IPS-18a (cell line): ENCODE measurements around the gene DIP2C.

Source experiments
- H3K27ac ChIP-seq: one replicate; pipeline ENCODE4 v1.5.1; 2013; ENCODE audit warnings: low read length
- H3K27me3 ChIP-seq: one replicate; pipeline ENCODE4 v1.6.1; 2013; ENCODE audit warnings: mild to moderate bottlenecking, low read length; ENCODE audit not compliant: control insufficient read depth, insufficient read depth
- H3K36me3 ChIP-seq: one replicate; pipeline ENCODE4 v1.6.1; 2013; ENCODE audit warnings: low read depth, low read length; ENCODE audit not compliant: control insufficient read depth
- H3K4me1 ChIP-seq: one replicate; pipeline ENCODE4 v1.6.1; 2013; ENCODE audit warnings: low read depth, low read length; ENCODE audit not compliant: control insufficient read depth
- H3K4me3 ChIP-seq: one replicate; pipeline ENCODE4 v1.5.1; 2013; ENCODE audit warnings: low read length
- H3K9ac ChIP-seq: one replicate; pipeline ENCODE4 v1.6.1; 2013; ENCODE audit warnings: mild to moderate bottlenecking, low read length, moderate library complexity
- H3K9me3 ChIP-seq: one replicate; pipeline ENCODE4 v1.6.1; 2013; ENCODE audit warnings: low read depth, low read length; ENCODE audit not compliant: control insufficient read depth

Gene DIP2C

DNA sequence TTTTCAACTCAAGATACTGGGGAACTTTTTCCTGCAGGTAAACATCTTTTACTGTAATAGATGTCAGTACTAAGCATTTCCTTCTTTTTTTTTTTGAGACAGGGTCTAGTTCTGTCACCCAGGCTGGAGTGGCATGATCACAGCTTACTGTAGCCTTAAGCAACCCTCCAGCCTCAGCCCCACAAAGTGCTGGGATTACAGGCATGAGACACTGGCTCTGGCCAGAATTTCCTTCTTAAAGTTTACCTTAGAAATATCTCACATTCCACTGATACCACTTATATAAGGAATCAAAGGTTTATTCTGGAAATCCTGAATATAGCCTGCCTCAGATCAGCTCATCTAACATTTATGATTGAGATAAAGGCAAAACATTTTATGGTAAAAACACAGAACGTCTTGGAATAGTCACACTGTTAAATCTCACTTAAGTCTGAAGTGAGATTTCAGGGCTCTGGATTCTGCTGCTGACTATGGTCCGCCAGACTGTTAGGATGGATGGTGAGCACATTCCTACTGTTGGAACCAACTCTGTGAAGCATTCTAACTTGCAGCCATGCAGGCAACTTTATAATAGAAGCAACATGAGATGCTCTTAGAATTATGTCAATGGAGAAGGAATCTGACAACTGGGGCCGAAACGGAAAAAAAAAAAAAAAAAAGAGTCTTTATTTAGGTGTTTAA lies 402.3 kb downstream of the DIP2C start:
- H3K4me1 ChIP-seq: no peaks in the 10 kb centered on the region
- H3K9me3 ChIP-seq: no peaks in the 10 kb centered on the region
- H3K9ac ChIP-seq: no peak overlapping the region
- no peak overlapping the region for H3K4me3 ChIP-seq
- H3K27me3 ChIP-seq: no peaks in the 10 kb centered on the region
- H3K27ac ChIP-seq: no peak overlapping the region
- no peaks in the 10 kb centered on the region for H3K36me3 ChIP-seq

DNA sequence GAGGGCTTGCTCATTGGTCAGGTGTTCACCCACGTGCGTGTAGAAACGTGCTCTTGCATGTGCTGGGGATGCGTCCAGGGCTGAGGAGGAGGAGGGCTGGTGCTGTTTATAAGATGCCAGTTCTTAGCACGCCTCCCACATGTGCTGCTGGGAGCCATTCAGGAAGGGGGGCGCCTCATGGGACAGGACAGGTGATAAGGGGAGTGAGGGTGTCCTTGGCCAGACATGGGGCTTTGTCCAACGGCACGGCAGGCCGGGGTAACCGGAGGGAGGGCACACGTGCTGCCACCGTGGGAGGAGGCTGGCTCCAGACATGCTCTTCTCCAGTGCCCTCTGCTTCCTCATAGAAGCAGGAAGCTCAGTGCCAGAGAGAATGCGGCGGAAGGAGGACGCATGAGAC lies 404.3 kb downstream of the DIP2C start:
- H3K4me1 ChIP-seq: no peaks in the 10 kb centered on the region
- no peak overlapping the region for H3K27ac ChIP-seq
- no peak overlapping the region for H3K4me3 ChIP-seq
- no peaks in the 10 kb centered on the region for H3K9me3 ChIP-seq
- H3K27me3 ChIP-seq: no peaks in the 10 kb centered on the region
- no peak overlapping the region for H3K9ac ChIP-seq
- H3K36me3 ChIP-seq: no peaks in the 10 kb centered on the region

DNA sequence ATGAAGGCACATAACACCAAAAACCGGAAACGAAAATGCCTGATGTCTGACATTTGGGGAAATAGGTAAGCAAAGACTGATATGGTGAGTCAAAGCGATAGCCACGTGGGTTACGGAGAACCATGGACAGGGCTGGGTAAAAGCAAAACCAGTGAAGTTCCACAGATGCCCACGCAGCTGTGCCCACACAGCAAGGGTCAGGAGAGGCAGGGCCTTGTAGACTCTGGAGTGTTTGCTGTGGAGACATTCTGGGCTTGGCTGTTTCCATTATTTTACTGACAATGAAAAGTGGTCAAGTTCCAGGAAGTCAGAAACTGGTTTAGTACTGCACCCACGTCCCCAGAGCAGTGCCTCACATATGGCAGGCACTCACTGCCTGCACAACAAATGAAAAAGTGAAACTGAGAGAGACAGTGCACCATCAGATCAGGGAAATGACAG lies 405.5 kb downstream of the DIP2C start:
- no peak overlapping the region for H3K9ac ChIP-seq
- H3K27ac ChIP-seq: no peak overlapping the region

DNA sequence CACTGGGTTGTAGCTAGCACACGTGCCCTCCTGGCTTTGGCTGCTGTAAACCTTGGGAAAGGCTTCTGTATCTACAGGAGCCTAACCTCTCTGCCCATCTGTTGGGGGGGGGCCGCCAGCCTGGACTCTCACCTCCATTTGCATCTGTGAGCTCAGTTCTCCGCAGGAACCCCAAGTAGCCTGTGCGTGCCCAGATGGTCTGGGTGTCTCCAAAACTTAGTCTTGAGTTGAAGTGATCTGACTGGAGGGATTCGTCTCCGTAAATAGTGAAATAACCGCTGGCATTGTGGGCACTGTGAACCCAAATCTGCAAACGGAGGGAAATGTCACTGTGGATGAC lies 406.4 kb downstream of the DIP2C start:
- Histone ChIP-seq H3K9me3 (no peaks in the 10 kb centered on the region), H3K9ac (no peak overlapping the region), H3K4me3 (no peak overlapping the region), H3K36me3 (no peaks in the 10 kb centered on the region), H3K27me3 (no peaks in the 10 kb centered on the region), H3K27ac (no peak overlapping the region), H3K4me1 (no peaks in the 10 kb centered on the region)

More for the DNA sequence above, 405.5 kb downstream of the DIP2C start:
- H3K36me3 ChIP-seq: no peaks in the 10 kb centered on the region
- H3K27me3 ChIP-seq: no peaks in the 10 kb centered on the region
- H3K4me3 ChIP-seq: no peak overlapping the region
- no peaks in the 10 kb centered on the region for H3K4me1 ChIP-seq
- H3K9me3 ChIP-seq: no peaks in the 10 kb centered on the region

DNA sequence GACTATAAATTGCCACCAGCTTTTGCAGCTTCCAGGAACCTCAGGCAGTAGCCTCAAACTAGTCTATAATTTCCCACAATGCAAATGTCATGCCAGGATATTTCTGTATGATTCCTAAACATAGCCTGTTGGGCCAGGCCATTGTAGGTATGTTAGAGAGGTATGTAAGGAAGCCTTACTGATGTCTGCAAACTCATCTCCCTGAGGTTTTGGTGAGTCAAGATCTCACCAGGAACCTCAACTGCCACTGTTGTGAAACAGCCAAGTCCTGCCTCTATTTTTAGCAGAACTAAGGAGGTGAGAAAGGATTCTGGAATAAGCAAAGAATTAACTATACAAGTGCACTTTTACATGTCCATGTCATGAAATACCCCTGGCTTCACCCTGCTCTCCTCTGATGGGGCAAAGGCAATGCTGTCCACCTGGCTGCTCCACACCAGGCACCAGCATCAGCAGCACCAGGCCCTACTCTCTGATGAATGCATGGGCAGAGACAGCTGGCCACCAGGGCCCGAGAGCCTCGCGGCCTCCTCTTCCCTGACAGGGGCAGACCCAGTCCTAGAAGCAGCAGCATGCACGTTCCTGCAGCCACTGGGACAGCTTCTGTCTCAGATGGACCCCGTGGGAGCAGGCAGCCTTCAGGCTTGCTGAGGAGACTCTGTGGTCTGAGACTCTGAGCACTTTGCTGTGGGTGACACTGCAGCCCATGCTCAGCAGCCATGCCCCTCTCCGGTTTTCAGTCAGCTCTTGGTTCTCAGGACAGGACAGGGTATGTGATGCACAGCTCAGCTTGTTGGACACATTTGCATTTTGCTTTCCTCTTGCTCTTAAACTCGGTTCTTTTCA lies 407.0 kb downstream of the DIP2C start:
- no peaks in the 10 kb centered on the region for H3K27me3 ChIP-seq
- no peak overlapping the region for H3K27ac ChIP-seq
- no peak overlapping the region for H3K9ac ChIP-seq
- no peak overlapping the region for H3K4me3 ChIP-seq
- H3K9me3 ChIP-seq: no peaks in the 10 kb centered on the region
- H3K4me1 ChIP-seq: no peaks in the 10 kb centered on the region
- H3K36me3 ChIP-seq: no peaks in the 10 kb centered on the region

DNA sequence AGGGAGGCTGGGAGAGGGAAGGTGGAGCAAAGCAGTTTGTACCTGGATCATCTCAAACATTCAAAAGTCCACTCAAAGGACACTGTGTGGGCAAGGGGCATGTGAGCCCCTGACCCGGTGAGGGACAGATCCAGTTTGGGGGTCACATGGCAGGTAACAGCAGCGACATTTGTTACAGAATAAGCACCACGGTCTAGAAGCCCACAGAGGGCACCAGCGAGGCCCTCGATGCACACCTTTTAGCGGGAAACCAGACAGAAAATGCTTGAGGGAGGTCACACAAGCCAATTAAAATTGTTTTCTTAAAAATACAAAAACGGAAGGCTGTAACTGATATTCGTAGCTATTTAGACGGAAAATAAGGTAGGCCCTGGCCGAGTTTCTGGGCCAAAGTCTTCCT lies 409.8 kb downstream of the DIP2C start:
- no peak overlapping the region for H3K9ac ChIP-seq
- H3K4me1 ChIP-seq: no peaks in the 10 kb centered on the region
- no peaks in the 10 kb centered on the region for H3K9me3 ChIP-seq
- H3K4me3 ChIP-seq: no peak overlapping the region
- H3K27me3 ChIP-seq: no peaks in the 10 kb centered on the region
- H3K36me3 ChIP-seq: no peaks in the 10 kb centered on the region
- no peak overlapping the region for H3K27ac ChIP-seq

DNA sequence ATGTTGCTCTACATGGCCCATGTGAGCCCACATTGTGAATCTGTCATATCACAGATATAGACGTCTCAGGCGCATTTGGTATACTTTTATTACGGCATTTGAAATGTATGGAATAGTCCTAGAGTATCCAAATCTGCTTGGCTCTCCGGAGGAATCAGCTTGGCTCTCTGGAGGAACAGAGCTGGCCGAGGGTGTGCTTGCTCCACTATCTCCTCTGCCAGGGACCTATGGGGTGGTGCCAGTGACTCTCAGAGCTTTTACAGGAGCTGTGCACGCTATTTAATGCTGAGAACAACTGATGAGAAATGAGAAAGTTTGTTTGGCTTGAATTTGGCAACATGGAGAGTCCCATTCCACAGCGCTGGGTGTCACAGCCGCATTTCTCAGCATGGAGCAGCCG lies 410.2 kb downstream of the DIP2C start:
- Histone ChIP-seq H3K27me3 (no peaks in the 10 kb centered on the region), H3K4me1 (no peaks in the 10 kb centered on the region), H3K9me3 (no peaks in the 10 kb centered on the region), H3K4me3 (no peak overlapping the region), H3K36me3 (no peaks in the 10 kb centered on the region), H3K27ac (no peak overlapping the region), H3K9ac (no peak overlapping the region)

DNA sequence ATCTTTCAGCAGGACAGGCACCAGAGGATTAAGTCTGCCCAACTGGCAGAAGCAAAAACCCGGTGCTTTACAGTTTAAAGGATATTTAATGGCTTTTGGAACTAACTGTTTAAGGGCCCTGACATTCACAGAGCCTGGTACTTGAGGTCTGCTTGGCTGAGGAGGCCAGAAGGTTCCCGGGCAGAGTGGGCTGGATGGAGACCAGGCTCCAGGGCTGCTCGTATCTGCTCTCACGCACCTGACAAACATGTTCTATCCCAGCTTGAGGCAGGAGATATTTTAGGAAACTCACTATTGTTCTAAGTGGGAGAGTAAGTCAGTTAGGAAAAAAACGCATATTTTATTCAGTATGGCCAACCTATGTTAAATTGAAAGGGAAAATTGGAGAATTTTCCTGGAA lies 410.8 kb downstream of the DIP2C start:
- H3K27me3 ChIP-seq: no peaks in the 10 kb centered on the region
- no peaks in the 10 kb centered on the region for H3K36me3 ChIP-seq
- no peak overlapping the region for H3K9ac ChIP-seq
- H3K4me3 ChIP-seq: no peak overlapping the region
- H3K27ac ChIP-seq: no peak overlapping the region
- H3K9me3 ChIP-seq: no peaks in the 10 kb centered on the region
- H3K4me1 ChIP-seq: no peaks in the 10 kb centered on the region

DNA sequence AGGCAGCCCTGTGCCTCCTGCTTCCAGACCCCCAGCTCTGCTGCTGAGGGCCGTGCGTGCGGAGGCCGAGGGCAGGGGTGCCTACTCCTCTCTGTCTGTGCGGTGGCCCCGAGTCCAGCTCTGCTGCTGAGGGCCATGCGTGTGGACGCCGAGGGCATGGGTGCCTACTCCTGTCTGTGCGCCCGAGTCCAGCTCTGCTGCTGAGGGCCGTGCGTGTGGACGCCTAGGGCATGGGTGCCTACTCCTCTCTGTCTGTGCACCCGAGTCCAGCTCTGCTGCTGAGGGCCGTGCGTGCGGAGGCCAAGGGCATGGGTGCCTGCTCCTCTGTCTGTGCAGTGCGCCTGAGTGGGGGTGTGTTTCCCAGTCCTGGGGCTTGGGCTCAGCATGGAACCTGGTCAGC lies 411.5 kb downstream of the DIP2C start:
- no peak overlapping the region for H3K9ac ChIP-seq
- no peaks in the 10 kb centered on the region for H3K9me3 ChIP-seq
- no peaks in the 10 kb centered on the region for H3K36me3 ChIP-seq
- no peaks in the 10 kb centered on the region for H3K4me1 ChIP-seq
- no peak overlapping the region for H3K27ac ChIP-seq
- H3K27me3 ChIP-seq: no peaks in the 10 kb centered on the region
- H3K4me3 ChIP-seq: no peak overlapping the region

DNA sequence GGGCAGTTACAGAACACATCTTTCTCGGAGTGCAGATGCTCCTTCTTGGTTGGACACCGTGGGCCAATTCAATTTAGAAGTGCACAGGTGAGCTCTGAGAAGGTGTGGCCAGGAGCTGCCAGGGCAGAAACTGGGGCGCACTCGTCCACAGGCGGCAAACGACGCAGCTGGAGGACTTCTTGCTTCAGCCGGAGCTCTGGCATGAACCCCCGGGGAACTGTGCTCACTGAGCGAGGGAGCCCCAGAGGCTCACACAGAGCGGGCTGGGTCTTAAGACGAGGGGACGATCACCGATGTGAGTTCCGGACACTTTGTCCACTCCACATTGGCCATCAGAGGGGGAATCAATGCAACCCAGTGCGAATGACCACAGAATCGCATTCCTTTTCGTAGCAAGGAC lies 413.8 kb downstream of the DIP2C start:
- no peaks in the 10 kb centered on the region for H3K36me3 ChIP-seq
- no peak overlapping the region for H3K27ac ChIP-seq
- no peak overlapping the region for H3K9ac ChIP-seq
- H3K4me3 ChIP-seq: no peak overlapping the region
- H3K9me3 ChIP-seq: no peaks in the 10 kb centered on the region
- H3K4me1 ChIP-seq: peaks cover 4% of the 10 kb centered on the region
- no peaks in the 10 kb centered on the region for H3K27me3 ChIP-seq

DNA sequence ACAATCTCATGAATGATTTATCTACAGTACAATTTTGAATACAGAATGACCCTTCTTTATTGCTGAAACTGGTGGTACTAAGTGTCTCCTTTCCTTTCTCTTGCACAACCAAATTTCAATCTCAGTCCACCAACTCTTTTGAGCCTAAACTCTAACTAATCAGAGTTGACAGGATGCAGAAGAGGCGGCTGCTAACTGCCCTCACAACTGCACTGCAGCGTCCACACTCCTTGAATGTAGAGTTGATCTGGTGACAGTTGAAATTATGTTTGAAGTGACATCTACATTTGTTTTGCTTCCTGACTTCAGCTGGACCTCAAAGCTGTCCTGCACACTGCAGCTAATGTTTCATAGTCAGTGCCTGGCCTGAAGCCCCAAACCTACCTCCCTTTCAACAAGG lies 414.6 kb downstream of the DIP2C start:
- H3K27ac ChIP-seq: no peak overlapping the region
- no peaks in the 10 kb centered on the region for H3K36me3 ChIP-seq
- peaks cover 4% of the 10 kb centered on the region for H3K4me1 ChIP-seq
- no peaks in the 10 kb centered on the region for H3K9me3 ChIP-seq
- H3K9ac ChIP-seq: no peak overlapping the region
- no peaks in the 10 kb centered on the region for H3K27me3 ChIP-seq
- H3K4me3 ChIP-seq: no peak overlapping the region

DNA sequence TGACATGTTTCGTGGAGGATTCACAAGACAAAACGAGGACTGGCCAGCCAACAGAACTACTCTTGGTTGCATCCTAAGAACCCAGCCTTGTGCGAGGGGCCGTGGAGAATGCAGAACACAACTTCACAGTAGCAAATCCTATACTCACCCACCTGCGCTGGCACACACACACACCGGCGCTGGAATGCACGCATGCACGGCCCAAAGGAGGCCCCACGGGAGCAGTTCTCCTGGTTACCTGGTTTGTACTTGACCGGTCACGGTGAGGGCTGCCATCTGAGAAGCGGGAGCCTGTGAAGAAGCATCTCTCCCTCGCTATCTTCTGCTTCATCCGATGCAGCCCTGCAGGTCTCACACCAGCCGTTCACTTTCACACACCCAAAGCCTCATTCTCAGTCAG lies 416.4 kb downstream of the DIP2C start:
- H3K9ac ChIP-seq: no peak overlapping the region
- no peaks in the 10 kb centered on the region for H3K36me3 ChIP-seq
- peaks cover 4% of the 10 kb centered on the region for H3K4me1 ChIP-seq
- H3K27me3 ChIP-seq: no peaks in the 10 kb centered on the region
- H3K4me3 ChIP-seq: no peak overlapping the region
- no peaks in the 10 kb centered on the region for H3K9me3 ChIP-seq
- no peak overlapping the region for H3K27ac ChIP-seq
